ENCODE results near the gene REEP1. TPM values are rescaled to one million over a fixed set of nuclear protein-coding genes. Genes with fewer than 3 reads are reported as not detected.

REEP1 gene
- total and polyA plus RNA-seq, 2 of the 8 experiments (the other 6 are each of a cell fraction or from before 2014, with no cell fraction given): 0.74 to 1.5 TPM

- no peak overlapping the region for H2BK15ac ChIP-seq (ENCODE audit: low read length)
- H3K27me3 ChIP-seq (replicated peaks in 1 of 4; ENCODE audit: control insufficient read depth in 3 of 4, extremely low read depth in 1 of 4, insufficient read depth in 3 of 4, low read length in 3 of 4): no peaks in the 10 kb centered on the region
- no peaks in the 10 kb centered on the region for H3K9me3 ChIP-seq (ENCODE audit: insufficient read depth in 2 of 2, low read depth in 1 of 2, low read length in 1 of 2)
- no peak overlapping the region for H4K5ac ChIP-seq (ENCODE audit: insufficient read length, low read depth, low read length)
- H2BK120ac ChIP-seq (replicated peaks; ENCODE audit: low read depth, low read length): no peak overlapping the region
- no peak overlapping the region for H3K56ac ChIP-seq (replicated peaks; ENCODE audit: insufficient read length, low read depth, low read length)
- H3K14ac ChIP-seq (ENCODE audit: insufficient read length): no peak overlapping the region
- H2BK12ac ChIP-seq (ENCODE audit: low read depth, low read length): no peak overlapping the region
- 86% methylated on average over 8 of the region's 8 CpGs; no CpG with 5 or more reads in 1 of the 2 experiments for WGBS, 2 experiments (ENCODE audit: extremely low coverage in 1 of 2, insufficient coverage in 1 of 2, insufficient read length in 1 of 2, insufficient replicate concordance in 2 of 2, low coverage in 1 of 2, low lambda C conversion rate in 2 of 2, missing lambda C conversion rate in 1 of 2)
- H3K23me2 ChIP-seq (ENCODE audit: low read depth, low read length): no peaks in the 10 kb centered on the region
- no peaks in the 10 kb centered on the region for H3K79me1 ChIP-seq (ENCODE audit: low read depth, low read length)
- no peak for FAIRE-seq
- H3K18ac ChIP-seq (ENCODE audit: extremely low read depth, low read length): no peak overlapping the region
- no peak overlapping the region for H3K4me3 ChIP-seq (ENCODE audit: extremely low read depth in 1 of 4, insufficient read depth in 2 of 4, low read depth in 3 of 4, low read length in 4 of 4)
- no peak overlapping the region for H4K91ac ChIP-seq (replicated peaks; ENCODE audit: insufficient read length, low read length)
- H2BK20ac ChIP-seq (ENCODE audit: low read length): no peak overlapping the region
- ChIA-PET POLR2A (ENCODE audit: partially characterized antibody) (no interaction called here), CTCF (ENCODE audit: partially characterized antibody) (interaction anchor here (1.1 kb wide), 1 partner anchor 11 kb away, joined by 3 read pairs; no protein-coding TSS in a partner anchor)
- no peak overlapping the region for H4K8ac ChIP-seq (ENCODE audit: extremely low read depth, insufficient read depth, low read length)
- H3K4ac ChIP-seq (replicated peaks; ENCODE audit: insufficient read length, low read depth, low read length): no peak overlapping the region
- H3K23ac ChIP-seq (ENCODE audit: insufficient read length): no peak overlapping the region
- TF ChIP-seq HDAC6 (IDR thresholded peaks at IDR 0.05; ENCODE audit: low read depth, low read length): no peak
- TF ChIP-seq NANOG (IDR thresholded peaks at IDR 0.05; ENCODE audit: insufficient read depth, low read depth, low read length, poor library complexity, severe bottlenecking): no peak
- no peak for TF ChIP-seq PHF8 (conservative IDR thresholded peaks at IDR 0.05; ENCODE audit: low read depth, low read length)
- no peak for TF ChIP-seq ATF3 (IDR thresholded peaks at IDR 0.05; ENCODE audit: insufficient read depth, low read depth, low read length)
- TF ChIP-seq CHD1 (IDR thresholded peaks at IDR 0.05; ENCODE audit: low read depth, low read length): no peak
- TF ChIP-seq TAF1 (IDR thresholded peaks at IDR 0.05; ENCODE audit: low read depth, low read length): no peak
- no peak for TF ChIP-seq SIRT6 (IDR thresholded peaks at IDR 0.05; ENCODE audit: low read length)
- TF ChIP-seq SIN3A (conservative IDR thresholded peaks at IDR 0.05 in 1 of 2, IDR thresholded peaks at IDR 0.05 in 1 of 2; ENCODE audit: low read depth in 1 of 2, low read length in 2 of 2): no peak
- no peak for TF ChIP-seq SP2 (IDR thresholded peaks at IDR 0.05; ENCODE audit: low read length)
- no peak for TF ChIP-seq KDM5A (IDR thresholded peaks at IDR 0.05; ENCODE audit: low read length)
- no peak for TF ChIP-seq USF2 (IDR thresholded peaks at IDR 0.05; ENCODE audit: low read length)
- TF ChIP-seq RNF2 (IDR thresholded peaks at IDR 0.05; ENCODE audit: borderline replicate concordance, low read depth, low read length, missing control alignments, poor library complexity, severe bottlenecking): no peak
- no peak overlapping the region for H2AFZ ChIP-seq (ENCODE audit: low read length)
- no peaks in the 10 kb centered on the region for H4K20me1 ChIP-seq (replicated peaks in 1 of 2; ENCODE audit: control insufficient read depth in 1 of 2, insufficient read depth in 2 of 2, low read length in 2 of 2)
- H2BK5ac ChIP-seq (ENCODE audit: low read depth, low read length): no peak overlapping the region
- no peak overlapping the region for H3K27ac ChIP-seq (ENCODE audit: low read depth, low read length)
- H3K79me2 ChIP-seq (ENCODE audit: control insufficient read depth in 1 of 2, insufficient read depth in 2 of 2, low read length in 2 of 2): no peaks in the 10 kb centered on the region
- DNase-seq (ENCODE audit: low read depth in 1 of 2, low spot score in 2 of 2): no peak
- H3K4me2 ChIP-seq (ENCODE audit: insufficient read depth in 1 of 2, low read depth in 2 of 2, low read length in 2 of 2): no peak overlapping the region
- H3K4me1 ChIP-seq (replicated peaks in 1 of 4; ENCODE audit: control insufficient read depth in 3 of 4, insufficient read depth in 4 of 4, low read length in 3 of 4): no peaks in the 10 kb centered on the region; a peak in 1 of 7 replicates
- no peaks in the 10 kb centered on the region for H3K36me3 ChIP-seq (ENCODE audit: control insufficient read depth in 2 of 4, insufficient read depth in 4 of 4, low read length in 3 of 4)
- no peak overlapping the region for H3K9ac ChIP-seq (replicated peaks in 1 of 4; ENCODE audit: extremely low read depth in 1 of 4, low read depth in 3 of 4, low read length in 3 of 4)
- no peak overlapping the region for H2AK5ac ChIP-seq (ENCODE audit: low read depth, low read length)
These were observed 97.7 kb downstream of the REEP1 start for GRCh38 chr2:86239745-86240144.

All from H1 (cell line).